Measurements from ENCODE around the gene SLC7A14.

DNA sequence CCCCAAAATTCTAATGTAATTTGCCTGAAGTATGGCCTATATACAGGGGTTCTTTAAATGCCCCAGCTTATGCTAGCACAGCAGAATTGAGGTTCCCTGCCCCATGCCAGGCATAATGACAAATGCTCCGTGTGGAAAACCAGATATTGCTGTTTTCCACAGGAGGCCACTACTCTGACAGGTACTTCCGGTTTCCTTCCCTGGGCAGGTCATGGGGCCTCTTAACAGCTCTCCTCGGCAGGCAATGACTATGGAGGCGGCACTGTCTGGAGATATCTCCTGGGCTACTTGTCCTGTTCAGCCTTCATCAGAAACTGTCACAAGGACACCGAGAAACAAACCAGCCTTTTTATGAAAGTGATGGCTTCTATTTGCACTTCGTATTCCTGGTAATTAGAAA, 54.8 kb downstream of the SLC7A14 start:
- no peak for TF ChIP-seq POLR2A (IDR thresholded peaks at IDR 0.05)
- TF ChIP-seq, protein P1, sequence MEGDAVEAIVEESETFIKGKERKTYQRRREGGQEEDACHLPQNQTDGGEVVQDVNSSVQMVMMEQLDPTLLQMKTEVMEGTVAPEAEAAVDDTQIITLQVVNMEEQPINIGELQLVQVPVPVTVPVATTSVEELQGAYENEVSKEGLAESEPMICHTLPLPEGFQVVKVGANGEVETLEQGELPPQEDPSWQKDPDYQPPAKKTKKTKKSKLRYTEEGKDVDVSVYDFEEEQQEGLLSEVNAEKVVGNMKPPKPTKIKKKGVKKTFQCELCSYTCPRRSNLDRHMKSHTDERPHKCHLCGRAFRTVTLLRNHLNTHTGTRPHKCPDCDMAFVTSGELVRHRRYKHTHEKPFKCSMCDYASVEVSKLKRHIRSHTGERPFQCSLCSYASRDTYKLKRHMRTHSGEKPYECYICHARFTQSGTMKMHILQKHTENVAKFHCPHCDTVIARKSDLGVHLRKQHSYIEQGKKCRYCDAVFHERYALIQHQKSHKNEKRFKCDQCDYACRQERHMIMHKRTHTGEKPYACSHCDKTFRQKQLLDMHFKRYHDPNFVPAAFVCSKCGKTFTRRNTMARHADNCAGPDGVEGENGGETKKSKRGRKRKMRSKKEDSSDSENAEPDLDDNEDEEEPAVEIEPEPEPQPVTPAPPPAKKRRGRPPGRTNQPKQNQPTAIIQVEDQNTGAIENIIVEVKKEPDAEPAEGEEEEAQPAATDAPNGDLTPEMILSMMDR (IDR thresholded peaks at IDR 0.05) = no peak

All from tibial nerve (tissue), 3 donors.